Femur (tissue), 1 donor: Measurements from ENCODE around the gene GARIN5A.

Experiments used
- DNase-seq: peaks from one replicate; pipeline ENCODE4 v3.0.0-alpha.2; 2017

GARIN5A gene

DNA sequence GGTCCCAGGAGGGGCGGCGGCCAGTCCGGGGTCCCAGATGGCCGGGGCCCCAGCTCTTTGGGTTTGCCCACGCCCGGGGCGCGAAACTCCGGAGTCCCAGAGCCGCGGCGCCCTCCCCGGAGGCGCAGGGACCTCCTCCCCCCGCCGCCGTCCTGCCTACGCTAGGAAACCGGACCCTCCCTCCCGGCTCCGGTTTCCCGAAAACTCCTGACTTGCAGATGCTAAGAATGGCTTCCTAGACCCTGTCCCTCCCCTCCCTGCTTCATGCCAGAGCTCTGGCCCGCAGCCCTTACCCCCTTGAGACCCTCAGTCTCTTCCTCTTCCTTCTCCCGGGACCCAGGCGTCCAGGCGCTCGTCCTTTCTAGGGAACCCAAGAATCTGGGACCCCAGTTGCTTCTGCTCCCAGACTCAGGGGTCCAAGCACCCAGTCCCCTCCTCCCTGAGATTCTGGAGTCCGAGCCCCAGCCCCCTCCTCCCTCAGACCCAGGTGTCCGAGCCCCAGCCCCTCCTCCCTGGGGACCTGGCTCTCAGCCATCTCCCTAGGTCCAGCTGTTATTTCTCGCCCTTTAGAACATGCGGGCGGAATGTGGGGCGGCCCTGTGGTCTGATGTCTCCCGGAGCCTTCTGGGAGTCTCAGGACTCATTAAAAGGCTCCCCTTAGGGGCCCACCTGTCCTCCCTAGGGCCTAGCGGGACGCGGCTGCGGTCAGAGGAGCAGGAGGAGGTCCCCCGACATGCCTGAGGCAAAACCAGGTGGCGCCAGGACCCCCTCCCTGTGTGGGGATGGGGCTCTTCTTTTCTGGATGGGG lies 44.2 kb downstream of the GARIN5A start, which contains the start of gene MYBPC2:
MYBPC2 (plus strand) TSS at position 672 of the 808 bp plus-strand sequence; CDS start at position 734, 62 bp downstream.
- DNase-seq: peak; percentile 78

DNA sequence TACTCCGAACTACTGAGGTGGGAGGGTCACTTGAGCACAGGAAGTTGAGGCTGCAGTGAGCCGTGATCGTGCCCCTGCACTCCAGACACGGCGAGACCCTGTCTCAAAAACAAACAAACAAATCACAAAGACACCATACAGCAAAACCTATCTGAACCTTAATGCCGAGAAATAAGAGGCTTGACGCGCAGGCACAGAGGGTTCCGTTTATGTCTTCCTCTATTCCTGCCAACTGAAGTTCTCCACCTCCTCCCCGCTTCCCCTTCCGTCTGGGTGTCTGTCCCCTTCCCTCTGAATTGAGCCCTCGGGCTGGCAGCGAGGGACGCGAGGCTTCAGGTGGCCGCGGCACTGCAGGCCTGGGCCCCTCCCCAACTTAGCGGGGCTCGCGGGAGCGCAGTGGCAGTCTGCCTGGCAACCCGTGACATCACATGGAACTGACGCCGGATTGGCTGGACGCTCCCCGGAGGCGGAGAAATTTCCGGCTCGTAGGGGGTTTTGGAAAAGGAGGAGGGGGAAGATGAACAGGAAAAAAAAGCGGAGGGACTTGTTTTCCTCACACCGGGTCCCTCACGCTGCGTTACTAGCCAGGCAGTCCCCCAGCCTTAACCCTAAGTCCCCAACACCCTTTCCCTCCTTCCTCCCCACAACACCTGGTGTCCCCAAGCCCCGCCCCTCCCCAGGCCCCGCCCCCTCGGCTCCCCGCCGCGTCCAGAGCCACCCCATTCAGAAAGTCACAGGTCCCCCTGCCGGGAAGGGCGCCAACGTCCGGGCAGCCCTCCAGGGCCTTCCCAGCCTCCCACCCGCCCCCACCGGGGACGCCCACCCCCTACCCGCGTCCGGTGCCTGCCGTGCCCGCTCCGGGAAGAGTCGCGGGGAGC lies 45.1 kb downstream of the GARIN5A start:
- DNase-seq: peak; percentile 94

DNA sequence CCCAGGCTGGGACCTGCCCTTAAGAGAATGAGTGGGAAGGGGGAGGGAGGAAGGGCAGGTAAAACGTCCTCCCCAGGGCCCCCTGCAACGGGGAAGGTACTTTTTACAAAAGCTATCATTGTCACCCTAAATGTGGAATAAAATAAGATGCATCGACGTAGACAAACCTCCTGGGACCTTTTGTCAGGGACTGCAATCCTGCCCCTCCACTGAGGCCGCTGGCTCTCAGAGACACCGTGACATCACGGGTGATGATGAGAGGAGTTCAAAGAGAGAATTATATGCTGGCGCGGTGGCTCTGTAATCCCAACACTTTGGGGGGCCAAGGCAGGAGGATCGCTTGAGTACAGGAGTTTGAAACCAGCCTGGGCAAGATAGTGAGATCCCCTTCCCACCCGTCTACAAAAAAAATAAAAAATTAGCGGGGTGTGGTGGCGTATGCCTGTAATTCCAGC lies 45.7 kb downstream of the GARIN5A start:
- no peak for DNase-seq

DNA sequence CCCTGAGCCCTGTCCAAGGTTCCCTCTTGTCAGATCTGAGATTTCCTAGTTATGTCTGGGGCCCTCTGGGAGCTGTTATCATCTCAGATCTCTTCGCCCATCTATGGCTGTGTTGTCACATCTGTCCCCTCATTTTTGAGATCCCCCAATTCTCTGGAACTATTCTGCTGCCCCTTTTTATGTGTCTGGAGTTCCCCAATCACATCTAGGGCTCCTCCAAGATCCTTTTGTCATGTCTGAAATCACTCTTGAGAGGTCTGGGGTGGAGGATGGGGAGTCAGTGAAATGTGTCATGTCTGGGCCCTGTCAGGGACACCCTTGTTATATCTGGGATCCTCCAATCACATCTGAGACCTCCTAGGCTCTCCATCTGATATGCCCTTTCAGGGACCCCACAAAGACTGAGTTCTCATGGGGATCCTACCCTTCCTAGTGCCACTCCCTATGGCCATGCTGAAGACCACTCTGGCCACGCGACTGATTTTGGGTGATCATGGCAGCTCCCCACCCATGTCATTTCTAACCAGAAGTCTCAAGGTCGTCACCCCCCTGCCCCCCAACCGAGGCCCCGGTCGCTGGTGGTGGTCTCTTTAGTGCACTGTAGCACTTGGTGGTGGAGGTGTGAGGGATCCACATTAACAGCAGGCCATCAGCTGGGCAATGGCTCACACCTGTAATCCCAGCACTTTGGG lies 47.7 kb downstream of the GARIN5A start:
- no peak for DNase-seq

DNA sequence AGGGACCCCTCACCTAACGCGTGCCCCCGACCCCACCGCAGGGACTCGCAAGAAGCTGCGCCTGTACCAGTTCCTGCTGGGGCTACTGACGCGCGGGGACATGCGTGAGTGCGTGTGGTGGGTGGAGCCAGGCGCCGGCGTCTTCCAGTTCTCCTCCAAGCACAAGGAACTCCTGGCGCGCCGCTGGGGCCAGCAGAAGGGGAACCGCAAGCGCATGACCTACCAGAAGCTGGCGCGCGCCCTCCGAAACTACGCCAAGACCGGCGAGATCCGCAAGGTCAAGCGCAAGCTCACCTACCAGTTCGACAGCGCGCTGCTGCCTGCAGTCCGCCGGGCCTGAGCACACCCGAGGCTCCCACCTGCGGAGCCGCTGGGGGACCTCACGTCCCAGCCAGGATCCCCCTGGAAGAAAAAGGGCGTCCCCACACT lies 48.6 kb downstream of the GARIN5A start:
- peak; percentile 93 for DNase-seq

DNA sequence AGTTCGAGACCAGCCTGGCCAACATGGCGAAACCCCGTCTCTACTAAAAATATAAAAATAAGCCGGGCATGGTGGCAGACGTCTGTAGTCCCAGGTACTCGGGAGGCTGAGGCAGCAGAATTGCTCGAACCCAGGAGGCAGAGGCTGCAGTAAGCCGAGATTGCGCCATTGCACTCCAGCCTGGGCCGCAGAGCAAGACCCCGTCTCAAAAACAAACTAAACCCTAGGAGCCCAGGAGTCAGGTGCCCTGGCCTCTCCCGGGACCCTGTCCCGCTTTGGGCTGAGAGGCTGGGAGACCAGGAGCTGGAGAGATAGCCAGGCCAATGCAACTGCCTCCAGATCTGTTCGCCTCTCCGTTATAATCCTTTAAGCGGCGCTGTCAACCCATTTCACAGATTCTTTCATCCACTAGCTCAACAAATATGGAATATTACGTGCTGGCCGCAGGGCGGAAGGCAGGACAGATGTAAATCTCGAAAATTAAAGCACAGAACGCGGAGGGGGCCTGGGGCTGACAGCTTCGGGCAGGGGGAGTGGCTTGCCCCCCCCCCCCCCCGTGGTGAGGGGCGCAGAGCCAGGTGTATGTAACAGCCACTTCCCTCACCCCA lies 49.2 kb downstream of the GARIN5A start:
- no peak for DNase-seq

DNA sequence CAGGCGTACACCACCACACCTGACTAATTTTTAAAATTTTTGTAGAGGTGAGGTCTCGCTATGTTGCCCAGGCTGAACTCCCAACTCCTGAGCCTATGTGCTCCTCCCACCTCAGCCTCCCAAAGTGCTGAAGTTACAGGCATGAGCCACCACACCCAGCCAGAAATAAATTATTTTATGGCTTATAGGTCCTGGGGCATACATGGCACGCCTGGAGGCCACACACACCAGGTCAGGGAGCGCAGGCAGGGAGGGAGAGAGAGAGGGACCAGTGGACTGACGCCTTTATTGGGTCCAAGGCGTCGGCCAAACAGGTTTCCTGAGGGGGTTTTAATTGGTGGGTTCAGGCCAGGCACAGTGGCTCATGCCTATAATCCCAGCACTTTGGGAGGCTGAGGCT lies 51.1 kb downstream of the GARIN5A start:
- no peak for DNase-seq

DNA sequence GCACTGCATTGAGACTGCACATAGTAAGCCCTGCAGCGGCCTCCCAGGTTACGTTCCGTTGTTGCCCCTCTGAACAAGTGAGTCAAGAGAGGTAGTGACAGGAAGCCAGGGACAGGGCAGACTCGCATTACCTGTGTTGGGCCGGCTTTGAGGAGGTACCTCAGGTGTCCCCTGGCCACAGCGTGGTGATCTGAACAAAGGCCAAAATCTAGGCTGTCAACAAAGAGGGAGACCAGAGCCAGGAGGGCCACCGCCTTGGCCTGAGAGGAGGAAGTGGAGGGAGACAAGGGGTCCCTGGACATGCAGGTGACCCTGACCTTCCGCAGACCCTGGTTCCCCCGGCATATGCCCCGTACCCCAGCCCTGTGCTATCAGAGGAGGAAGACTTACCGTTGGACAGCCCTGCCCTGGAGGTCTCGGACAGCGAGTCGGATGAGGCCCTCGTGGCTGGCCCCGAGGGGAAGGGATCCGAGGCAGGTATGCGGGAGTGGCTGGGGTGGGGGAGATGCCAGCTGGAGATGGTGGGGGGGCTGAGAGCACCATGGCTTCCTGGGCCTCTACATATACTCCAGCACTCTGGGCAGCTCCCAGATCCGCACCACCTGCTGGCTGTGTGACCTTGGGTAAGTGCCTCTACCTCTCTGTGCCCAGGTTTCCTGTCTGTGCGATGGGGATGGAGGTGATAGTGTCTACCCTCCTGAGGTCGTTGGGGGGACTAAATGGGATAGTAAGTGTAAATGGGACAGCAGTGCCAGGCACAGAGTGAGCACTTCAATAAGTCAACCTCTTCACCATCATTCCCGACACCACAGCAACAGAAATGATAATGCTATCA lies 53.2 kb downstream of the GARIN5A start:
- no peak for DNase-seq

DNA sequence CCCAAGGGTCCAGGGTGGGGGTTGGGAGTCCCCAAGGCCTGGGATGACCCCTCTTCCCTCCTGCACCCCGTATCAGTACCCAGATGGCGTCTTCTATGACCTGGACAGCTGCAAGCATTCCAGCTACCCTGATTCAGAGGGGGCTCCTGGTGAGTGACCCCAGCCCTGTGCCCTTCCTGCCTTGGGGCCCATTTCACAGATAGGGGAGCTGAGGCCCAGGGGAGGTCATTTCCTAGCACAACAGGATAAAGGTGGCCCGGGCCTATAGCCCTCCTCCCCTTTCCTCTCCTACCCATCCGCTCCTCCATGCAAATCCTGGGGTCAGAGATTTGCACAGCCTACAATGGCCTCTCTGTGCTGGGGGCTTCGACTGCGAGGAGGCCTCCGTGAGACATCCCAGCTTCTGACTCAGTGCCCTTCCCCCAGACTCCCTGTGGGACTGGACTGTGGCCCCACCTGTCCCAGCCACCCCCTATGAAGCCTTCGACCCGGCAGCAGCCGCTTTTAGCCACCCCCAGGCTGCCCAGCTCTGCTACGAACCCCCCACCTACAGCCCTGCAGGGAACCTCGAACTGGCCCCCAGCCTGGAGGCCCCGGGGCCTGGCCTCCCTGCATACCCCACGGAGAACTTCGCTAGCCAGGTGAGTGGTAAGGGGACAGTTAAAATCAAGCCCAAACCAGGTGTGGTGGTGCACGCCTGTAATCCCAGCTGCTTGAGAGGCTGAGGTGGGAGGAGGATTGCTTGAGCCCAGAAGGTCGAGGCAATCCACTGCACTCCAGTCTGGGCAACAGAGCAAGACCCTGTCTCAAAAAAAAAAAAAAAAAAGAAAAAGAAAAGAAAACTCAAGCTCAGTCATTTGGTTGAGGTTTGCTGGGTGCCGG lies 54.0 kb downstream of the GARIN5A start:
- no peak for DNase-seq

DNA sequence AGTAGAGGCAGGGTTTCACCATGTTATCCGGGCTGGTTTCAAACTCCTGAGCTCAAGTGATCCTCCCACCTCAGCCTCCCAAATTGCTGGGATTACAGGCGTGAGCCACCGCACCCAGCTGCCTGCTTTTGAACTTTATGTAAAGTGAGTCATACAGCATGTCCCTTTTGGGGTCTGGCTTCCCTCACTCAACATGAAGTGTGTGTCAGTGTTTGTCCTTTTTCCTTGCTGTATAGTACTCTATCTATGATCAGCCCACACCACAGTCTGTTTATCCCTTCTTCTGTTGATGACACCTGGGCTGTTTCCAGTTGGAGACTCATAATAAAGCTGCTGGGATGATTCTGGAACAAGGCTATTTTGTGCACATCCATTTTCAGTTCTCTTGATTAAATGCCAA lies 55.8 kb downstream of the GARIN5A start:
- DNase-seq: no peak

DNA sequence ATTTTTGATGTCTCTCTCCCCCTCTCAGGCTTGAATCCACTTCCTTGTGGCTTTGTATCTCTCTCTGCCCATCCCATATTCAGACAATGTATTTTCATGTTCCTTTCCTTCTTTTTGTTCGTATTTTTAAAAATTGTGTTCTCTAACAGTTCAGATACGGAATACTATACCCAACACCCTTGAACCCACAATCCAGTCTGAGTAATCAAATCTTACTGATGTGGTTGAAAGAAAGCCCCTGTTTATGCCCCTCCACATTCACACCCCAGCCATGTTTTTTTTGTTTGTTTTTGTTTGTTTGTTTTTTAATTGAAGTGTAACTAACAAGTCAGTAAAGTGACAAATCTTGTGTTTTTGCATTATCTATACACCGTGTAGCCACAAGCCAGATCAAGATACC lies 56.5 kb downstream of the GARIN5A start:
- DNase-seq: no peak

DNA sequence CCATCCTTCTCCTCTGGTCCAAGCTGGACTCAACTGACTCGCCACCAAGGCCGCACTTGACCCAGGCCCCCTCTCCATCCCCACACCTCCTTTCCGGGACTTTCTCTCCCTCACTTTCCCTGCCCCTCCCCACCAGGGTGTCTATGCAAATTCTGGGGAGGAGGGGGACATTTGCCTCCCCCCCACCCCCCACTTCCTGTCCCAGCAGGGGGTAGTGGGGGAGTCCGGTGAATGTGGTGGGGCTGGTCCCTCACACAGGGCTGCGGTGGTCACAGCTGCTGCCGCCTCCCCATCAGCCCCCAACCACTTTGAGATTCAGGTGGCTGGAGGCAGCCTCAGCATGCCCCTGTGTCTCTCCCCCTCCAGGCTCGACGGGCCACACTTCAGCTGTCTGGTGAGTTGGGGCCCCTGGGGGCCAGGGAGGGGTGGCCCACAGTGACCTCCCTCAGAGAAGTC lies 57.0 kb downstream of the GARIN5A start:
- no peak for DNase-seq

DNA sequence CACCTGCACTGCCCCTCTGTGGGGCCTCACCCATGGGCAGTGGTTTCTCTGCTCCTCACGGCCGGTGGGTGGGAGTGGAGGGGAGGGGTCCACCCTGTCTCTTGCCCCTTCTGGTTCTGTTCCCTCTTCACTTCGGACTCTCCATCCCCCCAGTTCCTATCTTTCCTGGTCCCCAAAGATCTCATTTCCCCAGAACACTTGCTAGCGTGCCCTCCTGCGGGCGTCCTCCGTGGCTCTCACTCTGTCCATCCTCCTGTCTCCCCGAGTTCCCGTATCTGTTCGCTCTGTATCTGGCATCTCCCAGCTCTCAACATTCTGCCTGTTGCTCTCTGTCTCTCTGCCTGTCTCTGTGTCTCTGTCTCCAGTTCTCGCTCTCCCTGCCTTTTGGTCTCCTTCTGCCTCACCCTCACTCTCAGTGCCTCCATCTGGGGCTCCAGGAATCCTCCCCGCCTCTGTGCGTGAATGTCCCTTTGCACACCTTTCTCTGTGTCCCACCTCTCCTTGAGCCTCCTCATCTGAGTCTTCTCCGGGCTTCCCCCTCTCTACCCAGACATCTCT lies 57.5 kb downstream of the GARIN5A start:
- no peak for DNase-seq

DNA sequence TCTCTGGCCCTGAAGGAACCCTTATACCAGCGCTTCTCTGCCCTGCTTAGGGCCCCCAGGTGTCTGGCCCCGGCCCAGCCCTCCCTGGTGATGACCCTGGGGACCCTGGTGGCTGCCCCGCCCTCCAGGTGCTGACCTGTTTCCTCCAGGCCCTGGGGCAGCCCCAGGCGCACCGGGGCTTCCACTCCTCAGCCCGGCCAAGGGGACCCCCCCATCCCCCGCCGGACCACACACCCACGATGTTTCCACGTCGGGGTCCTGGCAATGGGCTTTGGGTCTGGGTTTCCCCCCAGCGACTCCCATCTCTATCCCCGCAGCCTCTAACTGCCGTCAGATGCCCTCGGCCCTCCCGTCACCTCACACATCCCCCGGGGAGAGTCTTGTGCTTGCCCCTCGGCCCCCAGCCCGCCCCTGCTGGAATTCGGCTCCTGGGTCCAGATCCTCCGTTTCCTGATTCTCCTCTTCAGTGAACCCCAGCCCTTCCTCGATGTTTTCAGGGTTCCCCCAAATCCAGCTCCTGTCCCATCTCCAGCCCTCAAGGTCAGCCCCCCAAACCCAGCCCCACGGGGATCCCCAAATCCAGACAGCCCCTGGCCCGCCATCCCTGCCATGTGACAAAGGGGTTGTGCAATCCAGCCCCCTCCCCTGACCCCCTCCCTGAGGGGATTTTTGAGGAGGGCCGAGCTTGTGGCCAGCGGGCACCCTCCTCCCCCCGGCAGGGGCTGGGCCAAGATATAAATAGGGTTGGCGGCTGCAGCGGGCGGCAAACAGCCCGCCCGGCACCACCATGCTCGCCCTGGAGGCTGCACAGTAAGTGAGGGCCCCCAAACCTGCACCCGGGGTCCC lies 58.2 kb downstream of the GARIN5A start, which contains the start of gene SPIB:
SPIB (plus strand) TSS at position 763 of the 846 bp plus-strand sequence; CDS start at position 788, 25 bp downstream.
- DNase-seq: no peak

DNA sequence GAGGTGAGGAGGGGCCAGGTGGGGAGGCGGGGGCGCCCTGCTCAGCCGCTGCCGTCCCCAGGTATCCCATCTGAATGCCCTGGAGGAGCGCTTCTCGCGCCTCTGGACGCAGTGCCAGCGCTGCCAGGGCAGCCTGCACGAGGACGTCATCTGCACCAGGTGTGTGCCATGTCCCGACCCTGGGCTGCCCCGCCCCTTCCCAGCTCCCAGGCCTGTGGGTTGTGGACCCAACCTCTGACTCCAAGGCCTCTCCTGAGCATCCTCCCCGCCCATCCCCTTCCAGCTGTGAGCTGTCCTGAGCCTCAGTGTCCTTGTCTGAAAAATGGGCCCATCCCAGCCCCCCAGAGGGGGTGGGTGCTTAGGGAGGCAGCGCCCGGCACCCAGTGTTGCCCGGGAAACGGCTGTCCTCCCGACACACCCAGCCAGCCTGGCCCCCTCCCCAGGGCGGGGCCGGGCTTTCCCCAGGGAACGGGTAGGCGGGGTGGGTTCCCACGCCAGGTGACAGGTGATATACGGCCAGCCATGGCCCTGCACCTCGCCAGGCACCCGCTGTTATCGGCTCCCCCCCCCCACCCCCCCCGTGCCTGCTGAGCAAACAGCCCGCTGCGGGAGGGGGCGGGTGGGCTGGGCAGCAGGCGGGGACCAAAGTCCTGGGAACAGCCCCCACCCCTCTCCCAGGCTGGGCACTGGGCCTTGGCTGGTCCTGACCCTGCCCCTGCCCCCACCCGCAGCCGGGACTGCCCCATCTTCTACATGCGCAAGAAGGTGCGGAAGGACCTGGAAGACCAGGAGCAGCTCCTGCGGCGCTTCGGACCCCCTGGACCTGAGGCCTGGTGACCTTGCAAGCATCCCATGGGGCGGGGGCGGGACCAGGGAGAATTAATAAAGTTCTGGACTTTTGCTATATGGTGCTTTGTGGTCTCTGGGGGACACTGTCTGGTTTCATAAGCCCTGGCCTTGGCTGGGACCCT lies 59.3 kb downstream of the GARIN5A start:
- DNase-seq: no peak
